ENCODE measurements around the gene PRSS22. TPM values are rescaled to one million over a fixed set of nuclear protein-coding genes. Genes with fewer than 3 reads are reported as not detected.

The PRSS22 gene
- total RNA-seq, 2 experiments from 2014 or later, result not detected

- peaks cover 3% of the 10 kb centered on the region for H3K4me1 Mint-ChIP-seq
- no peak overlapping the region for H3K4me3 Mint-ChIP-seq
- H3K9me3 Mint-ChIP-seq, result peaks cover 12% of the 10 kb centered on the region
- no peak for ATAC-seq (ENCODE audit: low read depth)
- no peak overlapping the region for H3K27ac Mint-ChIP-seq
- H3K27me3 Mint-ChIP-seq, result peaks cover 13% of the 10 kb centered on the region
- no peak for DNase-seq
- no peaks in the 10 kb centered on the region for H3K36me3 Mint-ChIP-seq
- POLR2A ChIA-PET, result interaction anchor here (0.6 to 1.2 kb wide), 3 partner anchors 15 to 1765 kb away, joined by 3 to 5 read pairs (median 4); no protein-coding TSS in a partner anchor
Observed at GRCh38 chr16:2853531-2854073, 4.4 kb downstream of the PRSS22 start.

GRCh38 chr16:2852731-2853507 is 5.1 kb downstream of the PRSS22 start:
- DNase-seq, result no peak
- no peak overlapping the region for H3K27ac Mint-ChIP-seq
- no peak for ATAC-seq (ENCODE audit: low read depth)
- H3K4me3 Mint-ChIP-seq, result no peak overlapping the region
- H3K27me3 Mint-ChIP-seq, result peaks cover 13% of the 10 kb centered on the region
- H3K4me1 Mint-ChIP-seq, result peaks cover 3% of the 10 kb centered on the region
- H3K36me3 Mint-ChIP-seq, result no peaks in the 10 kb centered on the region
- peaks cover 12% of the 10 kb centered on the region for H3K9me3 Mint-ChIP-seq
- POLR2A ChIA-PET, result interaction anchor here (0.9 to 1.2 kb wide), 2 partner anchors 15 to 42 kb away, joined by 4 to 5 read pairs; no protein-coding TSS in a partner anchor

- DNase-seq (no peak), ATAC-seq (ENCODE audit: low read depth) (no peak)
- Mint-ChIP-seq H3K36me3 (no peaks in the 10 kb centered on the region), H3K9me3 (peaks cover 12% of the 10 kb centered on the region), H3K27ac (no peak overlapping the region), H3K27me3 (peaks cover 9% of the 10 kb centered on the region), H3K4me1 (peaks cover under 1% of the 10 kb centered on the region), H3K4me3 (no peak overlapping the region)
- POLR2A ChIA-PET, result no interaction called here
Observed at GRCh38 chr16:2852003-2852730, 5.8 kb downstream of the PRSS22 start.

- Mint-ChIP-seq H3K4me3 (no peak overlapping the region), H3K27me3 (peaks cover 9% of the 10 kb centered on the region), H3K4me1 (peaks cover 23% of the 10 kb centered on the region), H3K9me3 (peaks cover 3% of the 10 kb centered on the region), H3K36me3 (no peaks in the 10 kb centered on the region), H3K27ac (no peak overlapping the region)
- ATAC-seq (ENCODE audit: low read depth) (no peak), DNase-seq (no peak)
- POLR2A ChIA-PET, result interaction anchor here (1.2 kb wide), 1 partner anchor 19 kb away, joined by 3 read pairs; no protein-coding TSS in a partner anchor
Observed at GRCh38 chr16:2848933-2849725, 8.8 kb downstream of the PRSS22 start.

- no peak overlapping the region for H3K4me3 Mint-ChIP-seq
- no peak for DNase-seq
- H3K4me1 Mint-ChIP-seq, result peaks cover 30% of the 10 kb centered on the region
Observed at GRCh38 chr16:2846511-2847310, 11.3 kb downstream of the PRSS22 start.

GRCh38 chr16:2845116-2845515 is 12.9 kb downstream of the PRSS22 start:
- H3K9me3 Mint-ChIP-seq, result no peaks in the 10 kb centered on the region
- no peak overlapping the region for H3K27ac Mint-ChIP-seq
- DNase-seq (no peak), ATAC-seq (ENCODE audit: low read depth) (no peak)
- peaks cover 4% of the 10 kb centered on the region for H3K27me3 Mint-ChIP-seq
- POLR2A ChIA-PET, result interaction anchor here (1.4 kb wide), 1 partner anchor 23 kb away, joined by 5 read pairs; no protein-coding TSS in a partner anchor
- H3K36me3 Mint-ChIP-seq, result no peaks in the 10 kb centered on the region
- no peak overlapping the region for H3K4me3 Mint-ChIP-seq
- peaks cover 33% of the 10 kb centered on the region for H3K4me1 Mint-ChIP-seq

More at GRCh38 chr16:2846511-2847310, 11.3 kb downstream of the PRSS22 start:
- Mint-ChIP-seq H3K27ac (peak overlapping the region; percentile 14), H3K27me3 (peaks cover 9% of the 10 kb centered on the region), H3K36me3 (no peaks in the 10 kb centered on the region), H3K9me3 (no peaks in the 10 kb centered on the region)
- peak; percentile 31 for ATAC-seq (ENCODE audit: low read depth)
- POLR2A ChIA-PET, result no interaction called here

GRCh38 chr16:2843526-2843925 is 14.4 kb downstream of the PRSS22 start:
- Mint-ChIP-seq H3K27ac (peak overlapping the region; percentile 2), H3K4me3 (no peak overlapping the region), H3K36me3 (no peaks in the 10 kb centered on the region), H3K9me3 (no peaks in the 10 kb centered on the region), H3K27me3 (no peaks in the 10 kb centered on the region), H3K4me1 (peaks cover 39% of the 10 kb centered on the region)
- DNase-seq (no peak), ATAC-seq (ENCODE audit: low read depth) (no peak)
- POLR2A ChIA-PET, result interaction anchor here (1.1 kb wide), 1 partner anchor 36 kb away, joined by 3 read pairs; no protein-coding TSS in a partner anchor

GRCh38 chr16:2842340-2843000 is 15.5 kb downstream of the PRSS22 start:
- Mint-ChIP-seq H3K9me3 (no peaks in the 10 kb centered on the region), H3K4me1 (peaks cover 39% of the 10 kb centered on the region), H3K4me3 (peak overlapping the region; percentile 44), H3K27me3 (peaks cover 2% of the 10 kb centered on the region), H3K36me3 (no peaks in the 10 kb centered on the region), H3K27ac (peak overlapping the region; percentile 83)
- POLR2A ChIA-PET, result interaction anchor here (1.1 kb wide), 2 partner anchors 26 to 35 kb away, joined by 3 to 5 read pairs; no protein-coding TSS in a partner anchor
- peak; percentile 81 for DNase-seq
- peak; percentile 56 for ATAC-seq (ENCODE audit: low read depth)

- no peaks in the 10 kb centered on the region for H3K9me3 Mint-ChIP-seq
- H3K36me3 Mint-ChIP-seq, result no peaks in the 10 kb centered on the region
- DNase-seq (no peak), ATAC-seq (ENCODE audit: low read depth) (no peak)
- peaks cover 5% of the 10 kb centered on the region for H3K27me3 Mint-ChIP-seq
- POLR2A ChIA-PET, result interaction anchor here (1.1 kb wide), 1 partner anchor 26 kb away, joined by 5 read pairs; no protein-coding TSS in a partner anchor
- peak overlapping the region; percentile 83 for H3K27ac Mint-ChIP-seq
- peak overlapping the region; percentile 44 for H3K4me3 Mint-ChIP-seq
- peaks cover 36% of the 10 kb centered on the region for H3K4me1 Mint-ChIP-seq
Observed at GRCh38 chr16:2841606-2842339, 16.2 kb downstream of the PRSS22 start.

GRCh38 chr16:2840914-2841313 is 17.1 kb downstream of the PRSS22 start:
- H3K27ac Mint-ChIP-seq, result peak overlapping the region; percentile 31
- DNase-seq, result no peak

More at GRCh38 chr16:2840914-2841313, 17.1 kb downstream of the PRSS22 start:
- H3K9me3 Mint-ChIP-seq, result no peaks in the 10 kb centered on the region
- no peak overlapping the region for H3K4me3 Mint-ChIP-seq
- ATAC-seq (ENCODE audit: low read depth), result no peak
- H3K4me1 Mint-ChIP-seq, result peaks cover 28% of the 10 kb centered on the region
- POLR2A ChIA-PET, result no interaction called here
- H3K27me3 Mint-ChIP-seq, result peaks cover 5% of the 10 kb centered on the region
- no peaks in the 10 kb centered on the region for H3K36me3 Mint-ChIP-seq
